ENCODE results near the gene SELPLG.

- TF ChIP-seq CTCF (IDR thresholded peaks at IDR 0.05 in 8 of 11, conservative IDR thresholded peaks at IDR 0.05 in 3 of 11) (no peak), POLR2A (IDR thresholded peaks at IDR 0.05) (no peak)
These were observed 44.5 kb upstream of the SELPLG start for GRCh38 chr12:108678104-108678730.

Measured in spleen (tissue), 7 donors.